H9 (cell line): ENCODE measurements around the gene FMN1. TPM values are rescaled to one million over a fixed set of nuclear protein-coding genes. Genes with fewer than 3 reads are reported as not detected.

Experiments
- DNase-seq: peaks from one replicate; pipeline ENCODE4 v3.0.0-alpha.2; 2017
- H2AFZ ChIP-seq: one replicate; pipeline ENCODE4 v1.6.1; 2013; ENCODE audit warnings: mild to moderate bottlenecking, low read length, control low read depth, moderate library complexity
- H2AK5ac ChIP-seq: 2 replicates; pipeline ENCODE4 v1.6.1; 2013; ENCODE audit warnings: low read length, control low read depth, mixed read lengths; ENCODE audit not compliant: insufficient read length
- H2BK120ac ChIP-seq: one replicate; pipeline ENCODE4 v1.6.1; 2013; ENCODE audit warnings: low read depth, mild to moderate bottlenecking, low read length, control low read depth, inconsistent platforms; ENCODE audit not compliant: poor library complexity, severe bottlenecking
- H2BK12ac ChIP-seq: 2 replicates; pipeline ENCODE4 v1.6.1; 2013; ENCODE audit warnings: low read length, control low read depth, mixed read lengths, low read depth; ENCODE audit not compliant: insufficient read length
- H2BK15ac ChIP-seq: 2 replicates; pipeline ENCODE4 v1.6.1; 2013; ENCODE audit warnings: low read depth, low read length, control low read depth
- H2BK20ac ChIP-seq: one replicate; pipeline ENCODE4 v1.6.1; 2013; ENCODE audit warnings: low read depth, mild to moderate bottlenecking, low read length, control low read depth, inconsistent platforms; ENCODE audit not compliant: poor library complexity, severe bottlenecking
- H2BK5ac ChIP-seq: 2 replicates; pipeline ENCODE4 v1.6.1; 2013; ENCODE audit warnings: low read length, control low read depth, mixed read lengths; ENCODE audit not compliant: insufficient read length
- H3K14ac ChIP-seq: 2 replicates; pipeline ENCODE4 v1.6.1; 2013; ENCODE audit warnings: low read length, control low read depth; ENCODE audit not compliant: insufficient read depth
- H3K18ac ChIP-seq: 2 replicates; pipeline ENCODE4 v1.6.1; 2013; ENCODE audit warnings: low read depth, mild to moderate bottlenecking, mixed read lengths, low read length, control low read depth; ENCODE audit not compliant: insufficient read length
- H3K23ac ChIP-seq: 2 replicates; pipeline ENCODE4 v1.6.1; 2013; ENCODE audit warnings: low read length, control low read depth, mixed read lengths, low read depth; ENCODE audit not compliant: insufficient read length
- H3K23me2 ChIP-seq: 2 replicates; pipeline ENCODE4 v1.6.1; 2013; ENCODE audit warnings: low read depth, mild to moderate bottlenecking, mixed read lengths, low read length, control low read depth; ENCODE audit not compliant: insufficient read length, poor library complexity, severe bottlenecking
- H3K27ac ChIP-seq: 2 replicates; pipeline ENCODE4 v1.5.1; 2013; ENCODE audit warnings: low read length, control low read depth, mixed read lengths, low read depth; ENCODE audit not compliant: insufficient read length
- H3K27me3 ChIP-seq: 2 replicates; pipeline ENCODE4 v1.6.1; 2013; ENCODE audit warnings: low read length, control low read depth, inconsistent platforms; ENCODE audit not compliant: insufficient read depth
- H3K4ac ChIP-seq: 2 replicates; pipeline ENCODE4 v1.6.1; 2013; ENCODE audit warnings: low read depth, mild to moderate bottlenecking, control low read depth, inconsistent platforms, low read length, moderate library complexity
- H3K4me1 ChIP-seq: 2 replicates; pipeline ENCODE4 v1.6.1; 2013; ENCODE audit warnings: low read length, control low read depth, inconsistent platforms; ENCODE audit not compliant: insufficient read depth
- H3K4me2 ChIP-seq: 2 replicates; pipeline ENCODE4 v1.6.1; 2013; ENCODE audit warnings: low read length, control low read depth, mixed read lengths; ENCODE audit not compliant: insufficient read length, insufficient read depth
- H3K56ac ChIP-seq: 2 replicates; pipeline ENCODE4 v1.6.1; 2013; ENCODE audit warnings: low read depth, mild to moderate bottlenecking, mixed read lengths, low read length, control low read depth; ENCODE audit not compliant: insufficient read length
- H3K79me1 ChIP-seq: 2 replicates; pipeline ENCODE4 v1.6.1; 2013; ENCODE audit warnings: low read depth, mild to moderate bottlenecking, moderate library complexity, low read length, control low read depth, inconsistent platforms; ENCODE audit not compliant: insufficient read depth, poor library complexity, severe bottlenecking
- H3K79me2 ChIP-seq: 2 replicates; pipeline ENCODE4 v1.6.1; 2013; ENCODE audit warnings: low read length, control low read depth, inconsistent platforms; ENCODE audit not compliant: insufficient read depth
- H3K9ac ChIP-seq: 2 replicates; pipeline ENCODE4 v1.6.1; 2013; ENCODE audit warnings: low read length, control low read depth, mixed read lengths; ENCODE audit not compliant: insufficient read length; ENCODE audit errors: extremely low read depth
- H3K9me3 ChIP-seq: one replicate; pipeline ENCODE4 v1.6.1; 2013; ENCODE audit warnings: low read depth, low read length, inconsistent platforms; ENCODE audit not compliant: control insufficient read depth
- H3T11ph ChIP-seq: one replicate; pipeline ENCODE4 v1.6.1; 2013; ENCODE audit warnings: mild to moderate bottlenecking, low read length, control low read depth, inconsistent platforms
- H4K20me1 ChIP-seq: one replicate; pipeline ENCODE4 v1.6.1; 2013; ENCODE audit not compliant: control insufficient read depth, insufficient read length, insufficient read depth
- H4K5ac ChIP-seq: 2 replicates; pipeline ENCODE4 v1.6.1; 2013; ENCODE audit warnings: low read depth, mild to moderate bottlenecking, mixed read lengths, low read length, control low read depth; ENCODE audit not compliant: insufficient read length
- H4K8ac ChIP-seq: replicated peaks from 2 replicates; pipeline ENCODE4 v1.6.1; 2013; ENCODE audit warnings: low read length, control low read depth, mixed read lengths, low read depth; ENCODE audit not compliant: insufficient read length
- H4K91ac ChIP-seq: 2 replicates; pipeline ENCODE4 v1.6.1; 2013; ENCODE audit warnings: low read depth, mild to moderate bottlenecking, moderate library complexity, mixed read lengths, low read length, control low read depth; ENCODE audit not compliant: insufficient read length
- H3K27ac Mint-ChIP-seq, 3 experiments: 2 replicates in 2 of 3; 3 replicates in 1 of 3; pipeline ENCODE4 v1.8.0; 2020 to 2021; ENCODE audit warnings: mixed read lengths in 3 of 3, mild to moderate bottlenecking in 1 of 3, moderate library complexity in 1 of 3
- H3K27me3 Mint-ChIP-seq: 2 replicates; pipeline ENCODE4 v1.8.0; 2021; ENCODE audit warnings: low read depth, mild to moderate bottlenecking, moderate library complexity, mixed read lengths
- H3K36me3 Mint-ChIP-seq, 3 experiments: 2 replicates in 2 of 3; 3 replicates in 1 of 3; pipeline ENCODE4 v1.8.0; 2020 to 2021; ENCODE audit warnings: low read depth in 3 of 3, mixed read lengths in 3 of 3; ENCODE audit not compliant: insufficient read depth in 1 of 3
- H3K4me1 Mint-ChIP-seq, 2 experiments: 2 replicates each; pipeline ENCODE4 v1.8.0; 2020; ENCODE audit warnings: mixed read lengths in 2 of 2
- H3K4me3 Mint-ChIP-seq, 2 experiments: 2 replicates in 1 of 2; 3 replicates in 1 of 2; pipeline ENCODE4 v1.8.0; 2020 to 2021; ENCODE audit warnings: mild to moderate bottlenecking in 2 of 2, mixed read lengths in 2 of 2, moderate library complexity in 1 of 2
- H3K9me3 Mint-ChIP-seq, 2 experiments: 2 replicates in 1 of 2; 3 replicates in 1 of 2; pipeline ENCODE4 v1.8.0; 2020; ENCODE audit warnings: mild to moderate bottlenecking in 2 of 2, mixed read lengths in 2 of 2, moderate library complexity in 1 of 2
- WGBS: extraction: QIAGEN DNeasy Blood & Tissue Kit; methylation state at CpG from one replicate; pipeline ENCODE4 v1.1.7; 2013; ENCODE audit warnings: missing lambda C conversion rate, low lambda C conversion rate, mixed read lengths; ENCODE audit not compliant: insufficient read length; ENCODE audit errors: extremely low coverage; 5-methylcytosine and 5-hydroxymethylcytosine counted together
- total RNA-seq: library from RNA; stranded (reverse); gene quantifications from 2 replicates; pipeline ENCODE4 v1.2.1, GENCODE V29; 2021
- TF ChIP-seq, protein P1 (sequence below): fragments of 200-600 bp; sonication (generic); conservative IDR thresholded peaks from 3 replicates; pipeline ENCODE4 v1.8.0; 2021; ENCODE audit warnings: antibody characterized with exemption, mild to moderate bottlenecking

FMN1 gene
- total RNA-seq, 1 experiment from 2014 or later = 1.9 TPM

DNA sequence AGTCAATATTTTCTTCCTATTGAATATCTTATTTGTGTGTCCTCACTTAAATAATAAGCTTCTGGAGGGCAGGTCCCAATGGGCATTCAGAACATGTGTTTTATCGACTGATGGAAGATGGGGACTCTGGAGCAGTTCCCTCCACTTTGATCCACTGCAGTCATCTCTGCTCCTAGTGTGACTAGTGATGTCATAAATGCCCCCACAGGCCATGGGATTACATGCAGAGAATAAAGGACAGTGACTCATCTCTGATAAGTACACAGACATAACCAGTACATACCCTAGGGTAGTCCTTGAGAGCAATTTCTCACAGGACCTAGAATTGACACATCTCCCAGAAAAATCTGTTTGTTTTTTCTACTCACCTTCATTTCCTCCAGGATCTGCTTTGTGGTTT, 49.4 kb upstream of the FMN1 start:
- Histone ChIP-seq H3K14ac (no peak overlapping the region), H4K91ac (no peak overlapping the region), H3K4me2 (no peak overlapping the region), H2AK5ac (no peak overlapping the region), H3K4me1 (peaks cover 2% of the 10 kb centered on the region; the same call in 1 of the 2 replicates), H3T11ph (no peak overlapping the region), H2BK12ac (no peak overlapping the region), H3K4ac (no peak overlapping the region), H3K27me3 (no peaks in the 10 kb centered on the region), H3K79me1 (no peaks in the 10 kb centered on the region), H2BK20ac (no peak overlapping the region), H2BK5ac (no peak overlapping the region), H3K79me2 (no peaks in the 10 kb centered on the region), H4K5ac (no peak overlapping the region), H3K56ac (no peak overlapping the region), H2AFZ (no peak overlapping the region), H3K18ac (no peak overlapping the region), H4K20me1 (no peaks in the 10 kb centered on the region), H2BK120ac (no peak overlapping the region), H3K9me3 (no peaks in the 10 kb centered on the region), H4K8ac (no peak overlapping the region), H2BK15ac (no peak overlapping the region; the same call in 1 of the 2 replicates), H3K23me2 (no peaks in the 10 kb centered on the region), H3K27ac (no peak overlapping the region), H3K23ac (no peak overlapping the region), H3K9ac (no peak overlapping the region)
- H3K4me3 Mint-ChIP-seq = no peak overlapping the region
- H3K27me3 Mint-ChIP-seq = peaks cover 2% of the 10 kb centered on the region; the same call in 1 of the 2 replicates
- H3K27ac Mint-ChIP-seq = no peak overlapping the region
- H3K36me3 Mint-ChIP-seq = no peaks in the 10 kb centered on the region
- DNase-seq = no peak
- TF ChIP-seq, protein P1, sequence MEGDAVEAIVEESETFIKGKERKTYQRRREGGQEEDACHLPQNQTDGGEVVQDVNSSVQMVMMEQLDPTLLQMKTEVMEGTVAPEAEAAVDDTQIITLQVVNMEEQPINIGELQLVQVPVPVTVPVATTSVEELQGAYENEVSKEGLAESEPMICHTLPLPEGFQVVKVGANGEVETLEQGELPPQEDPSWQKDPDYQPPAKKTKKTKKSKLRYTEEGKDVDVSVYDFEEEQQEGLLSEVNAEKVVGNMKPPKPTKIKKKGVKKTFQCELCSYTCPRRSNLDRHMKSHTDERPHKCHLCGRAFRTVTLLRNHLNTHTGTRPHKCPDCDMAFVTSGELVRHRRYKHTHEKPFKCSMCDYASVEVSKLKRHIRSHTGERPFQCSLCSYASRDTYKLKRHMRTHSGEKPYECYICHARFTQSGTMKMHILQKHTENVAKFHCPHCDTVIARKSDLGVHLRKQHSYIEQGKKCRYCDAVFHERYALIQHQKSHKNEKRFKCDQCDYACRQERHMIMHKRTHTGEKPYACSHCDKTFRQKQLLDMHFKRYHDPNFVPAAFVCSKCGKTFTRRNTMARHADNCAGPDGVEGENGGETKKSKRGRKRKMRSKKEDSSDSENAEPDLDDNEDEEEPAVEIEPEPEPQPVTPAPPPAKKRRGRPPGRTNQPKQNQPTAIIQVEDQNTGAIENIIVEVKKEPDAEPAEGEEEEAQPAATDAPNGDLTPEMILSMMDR = no peak
- H3K9me3 Mint-ChIP-seq = no peaks in the 10 kb centered on the region
- H3K4me1 Mint-ChIP-seq = peaks cover 13 to 15% of the 10 kb centered on the region in 2 experiments
- no CpG with 5 or more reads among the region's 1 CpG for WGBS
